Endometrial microvascular endothelial cells (primary cell): ENCODE measurements around the gene DGCR2. TPM values are rescaled to one million over a fixed set of nuclear protein-coding genes. Genes with fewer than 3 reads are reported as not detected.

Experiments
- in situ Hi-C: cut with HindIII; loops from 2 replicates; pipeline ENCODE4 v1.10.0; 2017; ENCODE audit warnings: low sequenced_read_pairs, low pct_unique_long_range_greater_than_20kb; ENCODE audit errors: inconsistent ontology term
- total RNA-seq: library from RNA; depleted of rRNA; stranded (reverse); fragments of >200 nt; gene quantifications from one replicate; pipeline ENCODE4 v1.2.3, GENCODE V29; 2015; ENCODE audit errors: inconsistent ontology term

The DGCR2 gene
- total RNA-seq, 1 donor from 2014 or later = 40.7 TPM

- in situ Hi-C loops = no loop called here
These were observed 6.6 kb downstream of the DGCR2 start for GRCh38 chr22:19115628-19116027.

DNA sequence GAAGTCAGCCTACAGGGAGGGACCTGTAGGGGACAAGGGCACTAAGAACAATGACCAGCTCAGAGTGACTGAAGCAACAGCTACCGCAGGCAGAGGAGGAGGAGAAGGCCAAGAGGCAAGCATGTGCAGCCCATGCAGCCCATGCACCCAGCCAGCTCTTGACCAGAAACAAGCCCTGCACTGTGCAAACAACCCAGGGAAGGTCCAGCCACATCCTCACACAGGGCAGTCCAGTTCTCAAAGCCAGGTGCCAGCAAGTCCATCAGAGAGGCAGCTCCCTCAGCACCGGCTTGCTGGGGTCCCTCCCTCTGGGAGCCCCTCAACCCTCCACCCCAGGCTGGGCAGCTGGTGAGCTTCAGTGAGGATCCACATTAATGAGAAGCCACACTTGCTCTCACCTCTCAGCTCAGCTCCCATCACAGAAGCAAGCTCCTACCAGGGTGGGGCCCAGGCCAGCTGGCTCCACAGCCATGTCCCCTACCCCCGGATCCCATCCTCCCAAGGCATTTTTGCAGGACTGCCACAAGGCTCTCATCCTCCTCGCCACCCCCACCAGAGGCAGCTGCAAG is 7.1 kb downstream of the DGCR2 start:
- in situ Hi-C loops = no loop called here

- in situ Hi-C loops = no loop called here
These were observed 8.8 kb downstream of the DGCR2 start for GRCh38 chr22:19113429-19113828.

DNA sequence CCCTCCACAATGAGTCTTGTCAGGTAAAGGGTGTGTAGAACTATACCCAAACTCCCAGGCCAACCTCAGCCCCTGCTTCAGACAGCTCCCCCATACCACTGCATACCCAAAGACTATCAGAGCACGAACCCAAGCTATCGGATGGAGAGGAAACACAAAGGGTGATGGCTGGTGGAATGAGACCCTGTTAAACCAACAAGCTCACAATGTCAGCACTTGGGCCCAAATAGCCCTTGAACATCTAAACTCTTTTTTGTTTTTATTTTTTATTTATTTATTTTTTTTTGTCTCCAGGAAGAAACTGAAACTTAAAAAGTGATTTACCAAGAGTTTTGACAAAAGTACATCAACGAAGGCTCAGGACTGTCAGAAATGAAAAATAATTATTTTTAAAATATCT is 10.6 kb downstream of the DGCR2 start:
- in situ Hi-C loops = no loop called here

DNA sequence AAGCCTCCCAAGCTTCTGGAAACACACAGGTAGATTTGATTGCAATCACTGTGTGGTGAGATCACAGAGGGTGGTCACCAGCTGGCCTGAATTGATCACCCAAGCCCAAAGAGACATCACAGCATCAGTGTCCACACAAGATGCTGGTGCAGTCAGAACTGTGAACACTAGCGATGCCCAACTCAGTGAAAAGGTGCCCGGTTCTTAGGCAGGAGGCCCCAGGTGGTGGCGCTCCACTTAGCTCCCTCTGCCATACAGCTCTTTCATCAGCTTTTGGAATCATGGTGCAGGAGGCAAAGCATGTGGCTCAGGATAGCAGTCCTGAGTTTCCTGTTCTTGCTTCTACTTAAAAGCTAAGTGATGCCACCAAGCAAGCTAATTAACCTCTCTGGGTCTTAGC is 11.1 kb downstream of the DGCR2 start:
- in situ Hi-C loops = no loop called here

- in situ Hi-C loops = no loop called here
These were observed 11.6 kb downstream of the DGCR2 start for GRCh38 chr22:19110646-19111045.

DNA sequence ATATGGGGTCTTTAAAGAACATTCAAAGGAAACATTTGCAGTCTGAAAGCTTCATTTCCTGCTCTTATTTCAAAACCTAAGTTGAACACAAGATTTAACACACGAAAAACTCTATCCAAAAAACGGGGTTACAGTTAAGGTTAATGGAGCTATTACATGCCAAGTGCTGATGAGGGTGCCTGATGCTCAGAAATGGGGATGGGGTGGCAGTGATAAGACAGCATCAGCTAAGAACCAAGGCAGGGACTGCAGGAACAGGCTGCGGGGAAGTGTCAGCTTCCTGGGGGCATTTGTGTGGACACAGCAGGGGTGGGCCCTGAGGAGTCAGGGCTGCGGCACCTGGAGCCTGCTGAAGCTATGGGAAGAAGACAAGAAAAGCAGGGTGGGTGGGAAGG is 12.2 kb downstream of the DGCR2 start:
- in situ Hi-C loops = no loop called here

GRCh38 chr22:19109198-19110063 is 12.8 kb downstream of the DGCR2 start:
- in situ Hi-C loops = no loop called here

DNA sequence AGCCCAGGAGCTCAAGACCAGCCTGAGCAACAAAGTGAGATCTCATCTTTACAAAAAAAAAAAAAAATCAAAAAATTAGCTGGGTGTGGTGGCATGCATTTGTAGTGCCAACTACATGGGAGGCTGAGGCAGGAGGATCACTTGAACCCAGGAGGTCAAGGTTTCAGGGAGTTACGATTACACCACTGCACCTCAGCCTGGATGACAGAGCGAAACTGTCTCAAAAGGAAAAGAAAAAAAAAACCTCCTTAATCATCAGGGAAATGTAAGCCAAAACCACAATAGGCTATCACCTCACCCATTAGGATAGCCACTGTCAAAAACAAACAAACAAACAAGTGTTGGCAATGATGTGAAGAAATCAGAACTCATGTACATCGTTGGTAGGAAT is 13.4 kb downstream of the DGCR2 start:
- in situ Hi-C loops = no loop called here

DNA sequence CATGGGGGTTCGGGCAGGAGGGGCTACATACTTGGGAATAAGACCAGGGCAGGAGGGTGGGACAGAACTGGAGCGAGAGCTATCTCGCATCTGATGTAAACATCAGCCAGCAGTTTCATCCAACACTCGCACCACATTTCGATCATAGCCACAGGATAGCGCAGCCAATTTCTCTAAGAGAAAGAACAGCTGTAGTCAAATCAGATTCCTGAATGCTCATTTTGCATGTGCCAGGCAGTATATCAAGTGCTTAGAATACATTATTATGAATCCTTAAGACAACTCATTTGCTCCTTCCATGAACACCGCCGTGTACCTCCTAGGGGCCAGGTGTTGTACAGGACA is 14.5 kb downstream of the DGCR2 start:
- in situ Hi-C loops = no loop called here

DNA sequence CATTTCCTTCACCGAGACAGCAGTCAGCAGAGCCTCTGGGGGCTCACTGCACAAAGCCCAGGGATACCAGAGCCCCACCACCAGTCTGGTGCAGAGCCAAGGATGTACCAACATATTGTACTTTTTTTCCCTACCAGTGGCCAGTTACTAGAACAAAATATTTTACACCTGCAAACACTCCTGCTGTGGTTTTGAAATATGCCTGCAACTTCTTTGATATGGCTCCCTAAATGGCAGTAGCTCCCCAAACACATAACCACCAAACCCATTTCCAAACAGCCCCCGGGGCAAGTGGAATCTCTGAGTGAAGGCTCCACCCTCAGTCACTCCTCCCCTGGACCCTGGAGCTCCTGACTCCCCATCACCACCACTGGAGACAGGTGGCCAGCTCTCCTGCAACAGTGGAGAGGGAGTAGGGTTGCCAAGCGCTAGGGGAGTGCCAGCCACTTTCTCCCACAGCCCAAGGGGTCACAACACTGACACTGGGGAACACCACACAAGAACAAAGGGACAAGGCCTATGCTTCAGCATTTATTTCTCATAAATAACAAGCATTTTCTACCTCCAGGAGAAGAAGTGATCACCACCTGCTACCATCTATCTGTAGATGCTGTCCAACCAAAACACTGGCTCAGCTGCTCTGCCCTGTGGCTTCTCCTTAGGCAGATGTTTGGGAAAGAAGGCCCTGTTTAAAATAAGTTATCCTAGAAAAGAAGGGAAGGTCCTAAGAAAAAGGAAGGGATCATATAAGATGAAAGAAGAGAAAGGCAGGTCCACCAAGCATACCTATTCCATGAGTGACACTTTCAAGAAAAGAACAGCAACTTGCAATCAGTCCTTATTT is 15.1 kb downstream of the DGCR2 start:
- in situ Hi-C loops = no loop called here

DNA sequence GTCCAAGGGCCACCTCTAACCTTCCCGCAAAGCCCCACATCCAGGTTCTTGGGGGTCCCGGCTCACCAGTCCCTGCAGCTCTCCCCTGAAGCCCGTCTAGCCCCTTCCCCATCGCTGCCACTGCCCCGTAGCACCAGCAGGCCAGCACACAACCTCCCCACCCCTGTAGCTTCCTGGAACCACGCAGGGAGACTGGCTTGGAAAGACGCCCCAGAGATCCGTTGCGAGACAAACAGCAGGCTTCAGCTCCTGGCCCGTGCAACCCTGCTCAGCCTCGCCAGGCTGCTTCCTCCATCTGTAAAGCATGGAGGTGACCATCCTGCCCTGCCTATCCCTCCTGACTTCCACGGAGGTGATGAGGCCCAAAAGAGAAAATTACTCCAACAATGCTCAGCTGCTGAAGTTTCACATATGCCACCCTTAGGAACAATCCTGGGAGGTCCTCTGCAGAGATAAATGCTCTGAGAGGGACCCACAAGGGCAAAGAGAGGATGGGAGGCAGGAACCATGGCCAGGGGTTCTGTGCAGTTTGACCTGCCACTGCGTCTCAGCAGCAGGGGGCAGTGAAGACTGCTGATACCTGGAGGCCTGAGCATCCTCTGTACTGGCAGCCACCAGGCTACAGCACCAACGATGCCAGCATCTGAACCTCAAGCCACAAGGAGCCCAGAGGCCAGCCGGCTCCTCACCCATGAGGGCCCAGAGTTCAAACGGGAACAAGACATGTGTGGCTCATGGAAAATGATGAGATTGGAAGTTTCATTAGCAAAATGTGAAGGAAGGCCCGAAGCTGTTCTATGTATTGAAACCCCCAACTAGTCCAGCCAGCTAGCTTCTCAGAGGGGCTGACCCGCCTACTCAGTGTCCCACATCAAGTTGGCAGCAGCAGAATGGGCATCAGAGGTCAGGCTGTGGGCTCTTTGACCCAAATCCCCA is 16.1 kb downstream of the DGCR2 start:
- in situ Hi-C loops = no loop called here

DNA sequence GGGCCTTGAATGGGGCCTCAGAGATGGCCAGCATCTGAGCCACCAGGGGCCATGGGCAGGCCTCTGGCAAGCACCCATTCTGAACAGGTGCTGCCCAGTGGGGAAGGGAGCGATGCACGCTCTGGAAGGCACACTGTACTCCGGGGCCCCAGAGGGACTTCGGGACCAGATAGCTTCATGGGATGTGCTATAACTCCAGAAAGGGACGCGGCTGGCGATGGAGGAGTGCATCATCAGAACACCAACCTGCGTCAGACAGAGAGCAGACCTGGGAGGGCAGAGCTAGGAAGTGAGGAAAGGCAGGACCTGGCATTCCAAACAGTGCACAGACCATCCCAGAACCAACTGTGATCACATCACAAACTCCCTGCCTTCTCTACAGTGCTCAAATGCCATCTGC is 16.8 kb downstream of the DGCR2 start:
- in situ Hi-C loops = no loop called here

DNA sequence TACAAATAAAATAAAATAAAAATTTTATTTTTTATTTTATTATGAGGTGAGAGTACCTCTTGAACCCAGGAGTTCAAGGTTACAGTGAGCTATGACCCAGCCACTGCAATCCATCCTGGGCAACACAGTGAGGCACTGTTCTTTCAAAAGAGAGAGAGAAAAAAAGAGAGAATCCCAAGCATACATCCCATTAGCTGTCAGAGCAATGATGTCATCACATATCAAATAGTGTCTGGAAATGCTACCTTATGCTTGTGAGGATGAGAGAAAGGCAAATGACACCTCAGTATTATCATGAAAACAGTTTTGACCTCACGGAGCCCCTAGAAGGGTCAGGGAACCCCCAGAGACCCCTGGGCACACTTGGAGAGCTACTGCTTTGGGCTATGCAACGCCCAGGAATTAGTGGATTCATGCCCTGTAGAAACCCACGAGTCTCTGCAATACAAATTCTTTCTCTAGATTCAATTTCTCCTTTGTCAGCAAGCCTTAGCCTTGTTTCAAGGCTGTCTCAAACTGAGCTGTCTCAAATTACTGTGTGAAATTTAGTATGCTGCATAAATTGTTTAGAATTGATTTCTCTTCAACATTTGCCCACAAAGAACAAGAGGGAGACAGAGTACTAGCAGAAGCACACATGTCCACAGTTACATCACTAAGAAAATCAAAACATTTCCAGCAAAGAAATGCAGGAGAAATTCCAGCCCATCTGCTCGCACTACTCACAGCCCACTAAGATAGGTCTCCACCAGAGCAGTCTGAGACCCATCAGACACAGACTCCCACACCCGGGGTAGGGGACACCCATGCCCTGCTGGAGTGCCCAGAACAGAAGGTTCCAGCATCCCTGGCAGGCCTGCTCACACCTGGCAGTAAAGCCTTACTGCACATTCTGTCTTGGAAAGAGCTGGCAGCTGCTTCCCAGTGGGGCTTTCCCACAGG is 18.1 kb downstream of the DGCR2 start:
- in situ Hi-C loops = no loop called here

DNA sequence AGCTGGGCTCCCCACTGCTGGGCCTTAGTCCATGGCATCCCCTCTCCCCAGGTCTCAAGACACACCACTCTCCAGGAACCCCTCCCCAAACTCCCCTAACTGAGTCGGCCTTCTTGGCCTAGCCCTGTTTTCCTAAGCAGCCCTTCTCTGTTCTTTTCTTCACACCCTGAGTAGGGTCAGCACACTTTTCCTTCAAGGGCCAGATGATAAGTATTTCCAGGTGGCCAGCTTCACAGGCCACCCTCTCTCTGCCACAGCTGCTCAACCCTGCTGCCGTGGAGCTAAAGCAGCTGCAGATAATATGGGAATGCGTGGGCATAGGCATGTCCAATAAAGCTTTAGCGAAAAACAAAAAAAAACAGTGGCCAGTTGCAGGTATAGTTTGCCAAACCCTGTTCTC is 24.1 kb downstream of the DGCR2 start:
- in situ Hi-C loops = no loop called here

DNA sequence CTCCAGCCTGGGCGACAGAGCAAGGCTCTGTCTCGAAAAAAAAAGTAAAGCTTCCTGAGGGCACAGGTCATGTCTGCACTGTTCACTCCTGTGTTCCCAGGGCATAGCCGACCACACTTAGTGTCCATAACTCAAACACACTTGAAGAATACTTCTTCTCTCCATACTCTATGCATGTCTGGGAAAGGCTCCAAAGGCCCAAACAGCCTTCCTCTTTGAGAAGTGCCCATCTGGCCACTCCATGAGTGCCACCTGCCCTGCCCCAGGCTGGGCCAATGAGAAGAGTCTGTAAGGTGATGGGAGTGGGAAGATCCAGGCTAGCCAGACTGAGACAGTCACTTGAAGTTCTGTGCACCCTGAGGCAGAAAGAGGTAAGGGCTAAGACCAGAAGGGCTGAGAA is 24.7 kb downstream of the DGCR2 start:
- in situ Hi-C loops = no loop called here

DNA sequence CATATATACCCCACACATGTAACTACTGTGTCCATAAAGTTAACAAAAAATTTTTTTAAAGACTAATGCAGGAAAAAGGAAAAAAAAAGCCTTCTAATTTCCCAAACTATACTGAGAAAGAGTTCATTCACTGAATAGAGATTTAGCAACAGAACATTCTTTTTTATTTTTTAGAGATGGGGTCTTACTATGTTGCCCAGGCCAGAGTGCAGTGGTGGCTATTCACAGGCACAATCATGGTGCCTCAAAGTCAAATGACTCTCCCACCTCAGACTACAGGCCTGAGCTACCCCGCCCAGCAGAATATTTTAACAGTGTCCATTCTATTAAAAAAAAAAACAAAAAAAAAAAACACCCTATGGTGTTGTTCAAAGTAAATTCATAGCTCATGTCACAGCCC is 25.7 kb downstream of the DGCR2 start:
- in situ Hi-C loops = no loop called here

DNA sequence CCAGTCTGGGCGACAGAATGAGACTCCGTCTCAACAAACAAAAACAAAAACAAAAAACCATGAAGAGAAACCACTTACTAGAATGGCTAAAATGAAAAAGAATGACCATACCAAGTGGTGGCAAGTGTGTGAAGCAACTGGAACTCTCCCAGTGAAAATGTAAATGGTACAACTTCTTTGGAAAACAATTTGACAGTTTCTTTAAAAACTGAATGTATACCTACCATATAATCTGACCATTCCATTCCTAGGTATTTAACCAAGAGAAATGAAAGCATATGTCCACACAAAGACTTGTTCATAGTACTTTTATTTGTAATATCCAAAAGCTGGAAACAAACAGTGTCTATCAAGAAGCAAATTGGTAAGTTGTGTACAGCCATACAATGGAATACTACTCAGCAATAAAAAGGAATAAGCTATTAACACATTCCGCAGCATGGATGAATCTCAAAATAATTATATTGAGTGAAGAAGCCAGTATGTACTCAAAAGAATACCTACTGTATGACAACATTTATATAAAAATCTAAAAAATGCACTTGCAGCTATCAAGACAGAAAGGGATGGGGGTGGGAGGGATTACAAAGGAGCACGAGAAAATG is 27.7 kb downstream of the DGCR2 start:
- in situ Hi-C loops = no loop called here
